ENCODE data around the gene CFL2.
"Not testable (repeated sequence)": the region's sequence is repeated elsewhere in the genome, so short reads cannot be mapped to it uniquely, and the experiment has no call there.

CFL2 gene

GRCh38 chr14:34714320-34715126 is at the start of gene CFL2:
Gene CFL2 (minus strand): TSS chr14:34714593. CDS start chr14:34714540, 53 bp downstream.
- DNase-seq = peak; percentile 90

GRCh38 chr14:34755215-34755614 is 40.8 kb upstream of the CFL2 start:
- DNase-seq = no peak

- DNase-seq = no peak
These were observed 40.3 kb upstream of the CFL2 start for GRCh38 chr14:34754687-34755086.

- no peak for DNase-seq
These were observed 36.3 kb upstream of the CFL2 start for GRCh38 chr14:34750670-34751069.

GRCh38 chr14:34750233-34750632 is 35.8 kb upstream of the CFL2 start:
- no peak for DNase-seq

GRCh38 chr14:34749408-34749807 is 35.0 kb upstream of the CFL2 start:
- no peak for DNase-seq

- DNase-seq = no peak
These were observed 28.1 kb upstream of the CFL2 start for GRCh38 chr14:34742270-34743115.

GRCh38 chr14:34741840-34742239 is 27.4 kb upstream of the CFL2 start:
- DNase-seq = no peak

- DNase-seq = not testable (repeated sequence)
These were observed 25.7 kb upstream of the CFL2 start for GRCh38 chr14:34740139-34740538.

GRCh38 chr14:34737079-34737478 is 22.7 kb upstream of the CFL2 start:
- not testable (repeated sequence) for DNase-seq

- DNase-seq = no peak
These were observed 18.9 kb upstream of the CFL2 start for GRCh38 chr14:34733245-34733644.

GRCh38 chr14:34732802-34733201 is 18.4 kb upstream of the CFL2 start:
- DNase-seq = no peak

GRCh38 chr14:34723867-34724266 is 9.5 kb upstream of the CFL2 start:
- no peak for DNase-seq

- peak; percentile 49 for DNase-seq
These were observed 8.5 kb upstream of the CFL2 start for GRCh38 chr14:34722723-34723545.

GRCh38 chr14:34721129-34721528 is 6.7 kb upstream of the CFL2 start:
- no peak for DNase-seq

GRCh38 chr14:34718750-34719304 is 4.4 kb upstream of the CFL2 start:
- no peak for DNase-seq

GRCh38 chr14:34715127-34715863 is 902 bp upstream of the CFL2 start:
- no peak for DNase-seq

- DNase-seq = peak; percentile 46
These were observed 593 bp downstream of the CFL2 start for GRCh38 chr14:34713681-34714319.

- no peak for DNase-seq
These were observed 1.2 kb downstream of the CFL2 start for GRCh38 chr14:34713122-34713680.

- DNase-seq = no peak
These were observed 2.3 kb downstream of the CFL2 start for GRCh38 chr14:34711796-34712712.

Data from left hindlimb (tissue), 1 donor.